Nephron (organoid): ENCODE measurements around the gene SETBP1.

Experiments
- H3K27ac Mint-ChIP-seq, 3 experiments: 2 replicates each; pipeline ENCODE4 v1.8.0; 2020; ENCODE audit warnings: mixed read lengths in 3 of 3, mild to moderate bottlenecking in 2 of 3, moderate library complexity in 1 of 3
- H3K27me3 Mint-ChIP-seq: 2 replicates; pipeline ENCODE4 v1.8.0; 2021; ENCODE audit warnings: low read depth, mild to moderate bottlenecking, moderate library complexity, mixed read lengths
- H3K36me3 Mint-ChIP-seq: 2 replicates; pipeline ENCODE4 v1.8.0; 2020; ENCODE audit warnings: low read depth, mixed read lengths
- H3K4me1 Mint-ChIP-seq: 2 replicates; pipeline ENCODE4 v1.8.0; 2020; ENCODE audit warnings: mixed read lengths
- H3K4me3 Mint-ChIP-seq, 3 experiments: 2 replicates each; pipeline ENCODE4 v1.8.0; 2020; ENCODE audit warnings: mild to moderate bottlenecking in 3 of 3, mixed read lengths in 3 of 3, moderate library complexity in 2 of 3
- H3K9me3 Mint-ChIP-seq: 2 replicates; pipeline ENCODE4 v1.8.0; 2020; ENCODE audit warnings: mixed read lengths
- TF ChIP-seq, protein P1 (sequence below), 3 experiments: fragments of 200-600 bp; sonication (generic); IDR thresholded peaks; one replicate each; pipeline ENCODE4 v1.5.0; 2021; ENCODE audit warnings: antibody characterized with exemption in 3 of 3; ENCODE audit not compliant: unreplicated experiment in 3 of 3

SETBP1 gene

DNA sequence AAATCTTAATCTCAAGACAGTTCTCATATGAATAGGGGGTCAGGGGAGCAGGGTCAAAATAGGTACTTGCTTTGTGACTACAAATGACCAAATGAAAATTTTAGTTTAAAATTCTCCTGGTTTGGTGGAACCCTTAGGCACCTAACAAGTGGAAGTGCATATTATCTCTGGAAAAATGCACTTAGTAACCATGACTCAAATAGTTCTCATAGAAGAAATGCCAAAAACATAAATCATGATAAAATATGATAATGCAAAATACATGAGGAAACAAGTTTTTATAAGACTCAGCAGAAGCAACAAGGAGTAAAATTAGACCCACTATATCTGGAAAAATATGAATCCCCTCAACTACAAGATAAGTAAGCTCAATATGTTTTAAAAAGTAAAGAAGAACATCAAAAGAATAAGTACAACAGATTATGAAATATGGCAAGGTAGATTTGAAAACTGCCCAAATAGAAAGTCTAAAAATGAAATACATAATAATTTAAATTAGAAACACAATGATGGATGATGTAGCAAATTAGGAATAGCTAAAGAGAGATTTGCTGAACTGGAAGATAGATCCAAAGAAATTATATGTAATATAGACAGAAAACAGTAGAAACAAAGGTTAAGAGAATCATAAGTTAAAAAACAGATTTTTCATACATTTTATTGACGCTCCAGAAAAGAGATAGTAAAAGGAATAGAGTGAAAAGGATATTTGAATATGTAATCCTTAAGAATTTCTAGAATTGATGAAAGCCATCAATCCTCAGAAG is 308.3 kb downstream of the SETBP1 start:
- peaks cover 18% of the 10 kb centered on the region for H3K4me1 Mint-ChIP-seq
- TF ChIP-seq, protein P1, sequence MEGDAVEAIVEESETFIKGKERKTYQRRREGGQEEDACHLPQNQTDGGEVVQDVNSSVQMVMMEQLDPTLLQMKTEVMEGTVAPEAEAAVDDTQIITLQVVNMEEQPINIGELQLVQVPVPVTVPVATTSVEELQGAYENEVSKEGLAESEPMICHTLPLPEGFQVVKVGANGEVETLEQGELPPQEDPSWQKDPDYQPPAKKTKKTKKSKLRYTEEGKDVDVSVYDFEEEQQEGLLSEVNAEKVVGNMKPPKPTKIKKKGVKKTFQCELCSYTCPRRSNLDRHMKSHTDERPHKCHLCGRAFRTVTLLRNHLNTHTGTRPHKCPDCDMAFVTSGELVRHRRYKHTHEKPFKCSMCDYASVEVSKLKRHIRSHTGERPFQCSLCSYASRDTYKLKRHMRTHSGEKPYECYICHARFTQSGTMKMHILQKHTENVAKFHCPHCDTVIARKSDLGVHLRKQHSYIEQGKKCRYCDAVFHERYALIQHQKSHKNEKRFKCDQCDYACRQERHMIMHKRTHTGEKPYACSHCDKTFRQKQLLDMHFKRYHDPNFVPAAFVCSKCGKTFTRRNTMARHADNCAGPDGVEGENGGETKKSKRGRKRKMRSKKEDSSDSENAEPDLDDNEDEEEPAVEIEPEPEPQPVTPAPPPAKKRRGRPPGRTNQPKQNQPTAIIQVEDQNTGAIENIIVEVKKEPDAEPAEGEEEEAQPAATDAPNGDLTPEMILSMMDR (IDR thresholded peaks at IDR 0.05; ENCODE audit: unreplicated experiment in 3 of 3), result no peak
- H3K27ac Mint-ChIP-seq, result no peak overlapping the region
- peaks cover 38% of the 10 kb centered on the region for H3K36me3 Mint-ChIP-seq
- H3K4me3 Mint-ChIP-seq, result no peak overlapping the region
- H3K27me3 Mint-ChIP-seq, result no peaks in the 10 kb centered on the region
- H3K9me3 Mint-ChIP-seq, result peaks cover 17% of the 10 kb centered on the region

DNA sequence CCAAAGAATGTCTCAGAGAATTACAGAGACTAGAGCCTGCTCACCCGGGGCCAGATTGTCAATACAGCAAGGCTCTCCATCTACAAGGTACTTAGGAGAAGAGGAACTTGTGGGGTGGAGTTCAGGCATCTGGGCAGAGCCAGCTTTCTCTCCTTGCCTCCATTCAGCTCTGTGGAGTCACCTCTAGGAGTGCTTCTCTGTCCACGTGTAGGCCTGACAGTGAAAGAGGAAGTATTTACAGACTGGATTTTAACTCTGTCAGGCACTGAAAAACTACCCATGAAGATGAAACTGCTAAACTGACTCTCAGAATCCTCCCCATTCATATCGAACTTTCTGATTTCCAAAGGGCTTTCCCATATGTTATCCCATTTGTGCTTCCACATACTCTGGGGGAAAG is 315.6 kb downstream of the SETBP1 start:
- Mint-ChIP-seq H3K36me3 (peaks cover 38% of the 10 kb centered on the region), H3K4me3 (no peak overlapping the region), H3K9me3 (peaks cover 5% of the 10 kb centered on the region), H3K4me1 (no peaks in the 10 kb centered on the region), H3K27me3 (no peaks in the 10 kb centered on the region), H3K27ac (no peak overlapping the region)
- TF ChIP-seq, protein P1 (IDR thresholded peaks at IDR 0.05; ENCODE audit: unreplicated experiment in 3 of 3), result no peak

GRCh38 chr18:44997174-44997573 is 316.5 kb downstream of the SETBP1 start:
- Mint-ChIP-seq H3K4me3 (no peak overlapping the region), H3K4me1 (no peaks in the 10 kb centered on the region), H3K27me3 (no peaks in the 10 kb centered on the region), H3K9me3 (peaks cover 5% of the 10 kb centered on the region), H3K36me3 (peaks cover 41% of the 10 kb centered on the region), H3K27ac (no peak overlapping the region)
- TF ChIP-seq, protein P1 (IDR thresholded peaks at IDR 0.05; ENCODE audit: unreplicated experiment in 3 of 3), result no peak

DNA sequence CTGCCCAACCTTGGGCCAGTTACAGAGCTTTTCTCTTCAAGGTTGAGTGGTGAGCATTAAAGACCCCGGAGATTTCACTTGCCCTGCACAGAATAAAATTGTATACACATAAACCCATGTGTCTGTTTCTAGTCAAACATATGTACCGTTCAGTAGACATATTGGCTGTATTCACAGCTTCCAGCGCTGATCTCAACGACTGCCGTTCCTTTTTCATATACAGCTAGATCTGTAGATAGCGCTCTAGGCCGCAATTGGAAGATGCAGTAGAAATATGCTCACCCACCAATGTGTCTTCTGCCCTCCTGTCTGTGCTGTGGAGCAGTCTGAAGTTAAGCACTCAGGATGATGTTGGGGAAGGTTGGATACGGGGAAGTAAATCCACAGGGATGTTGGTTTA is 317.7 kb downstream of the SETBP1 start:
- Mint-ChIP-seq H3K27me3 (no peaks in the 10 kb centered on the region), H3K27ac (no peak overlapping the region), H3K4me3 (no peak overlapping the region), H3K9me3 (peaks cover 5% of the 10 kb centered on the region), H3K36me3 (peaks cover 45% of the 10 kb centered on the region), H3K4me1 (no peaks in the 10 kb centered on the region)
- TF ChIP-seq, protein P1 (IDR thresholded peaks at IDR 0.05; ENCODE audit: unreplicated experiment in 3 of 3), result no peak

DNA sequence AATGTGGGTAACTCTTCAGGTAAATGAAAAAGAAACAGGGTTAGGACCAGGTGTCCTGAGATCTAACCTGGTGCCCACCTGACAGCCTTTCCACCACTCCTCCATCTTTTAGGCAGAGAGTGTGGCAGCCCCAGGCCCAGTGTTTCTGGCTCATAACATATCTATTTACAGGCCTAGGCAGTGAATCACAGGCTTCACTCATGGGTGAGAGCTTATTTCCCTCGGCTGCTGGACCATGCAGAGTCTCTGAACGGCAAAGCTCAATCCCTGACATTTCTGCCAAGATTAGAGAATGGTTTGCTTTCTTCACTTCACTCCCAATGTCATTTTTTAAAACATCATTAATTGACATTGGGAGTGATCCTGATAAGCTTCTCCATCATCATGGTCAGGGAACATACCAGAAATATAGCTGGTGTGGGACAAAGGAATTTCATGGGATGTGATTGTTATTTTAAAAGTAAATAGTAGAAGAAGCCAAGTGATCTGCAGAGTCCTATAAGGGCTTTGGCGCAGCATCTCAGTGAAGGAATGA is 323.9 kb downstream of the SETBP1 start:
- H3K27me3 Mint-ChIP-seq, result no peaks in the 10 kb centered on the region
- H3K4me1 Mint-ChIP-seq, result no peaks in the 10 kb centered on the region
- H3K9me3 Mint-ChIP-seq, result no peaks in the 10 kb centered on the region
- TF ChIP-seq, protein P1 (IDR thresholded peaks at IDR 0.05; ENCODE audit: unreplicated experiment in 3 of 3), result no peak
- no peak overlapping the region for H3K4me3 Mint-ChIP-seq
- peaks cover 50% of the 10 kb centered on the region for H3K36me3 Mint-ChIP-seq
- no peak overlapping the region for H3K27ac Mint-ChIP-seq

DNA sequence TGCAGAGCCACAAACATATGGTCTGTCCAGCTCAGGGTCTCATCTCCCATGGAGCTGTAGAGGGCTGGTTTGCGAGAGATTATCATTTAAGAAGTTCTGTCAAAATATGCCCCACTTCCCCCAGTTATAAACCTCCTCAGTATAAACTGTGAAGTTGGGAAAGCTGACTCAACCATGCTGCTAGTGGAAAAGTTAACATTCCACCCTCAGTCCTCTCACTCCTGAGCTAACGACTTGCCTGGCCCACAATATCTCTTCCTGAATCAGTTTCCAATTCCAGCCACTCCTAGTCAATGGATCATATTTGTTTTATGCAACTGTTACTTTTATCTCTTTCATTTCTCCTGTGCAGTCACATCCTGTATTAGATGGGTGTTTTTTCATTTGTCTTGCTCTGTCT is 326.2 kb downstream of the SETBP1 start:
- no peak overlapping the region for H3K4me3 Mint-ChIP-seq
- TF ChIP-seq, protein P1 (IDR thresholded peaks at IDR 0.05; ENCODE audit: unreplicated experiment in 3 of 3), result no peak
- H3K9me3 Mint-ChIP-seq, result no peaks in the 10 kb centered on the region
- H3K27ac Mint-ChIP-seq, result no peak overlapping the region
- H3K4me1 Mint-ChIP-seq, result peaks cover 8% of the 10 kb centered on the region
- H3K36me3 Mint-ChIP-seq, result peaks cover 40% of the 10 kb centered on the region
- H3K27me3 Mint-ChIP-seq, result no peaks in the 10 kb centered on the region
